Medulla oblongata (tissue), 1 donor: ENCODE results near the gene STXBP6.

Experiments
- DNase-seq: peaks from one replicate; pipeline ENCODE4 v3.0.0-alpha.2; 2015; ENCODE audit errors: extremely low spot score

The STXBP6 gene

DNA sequence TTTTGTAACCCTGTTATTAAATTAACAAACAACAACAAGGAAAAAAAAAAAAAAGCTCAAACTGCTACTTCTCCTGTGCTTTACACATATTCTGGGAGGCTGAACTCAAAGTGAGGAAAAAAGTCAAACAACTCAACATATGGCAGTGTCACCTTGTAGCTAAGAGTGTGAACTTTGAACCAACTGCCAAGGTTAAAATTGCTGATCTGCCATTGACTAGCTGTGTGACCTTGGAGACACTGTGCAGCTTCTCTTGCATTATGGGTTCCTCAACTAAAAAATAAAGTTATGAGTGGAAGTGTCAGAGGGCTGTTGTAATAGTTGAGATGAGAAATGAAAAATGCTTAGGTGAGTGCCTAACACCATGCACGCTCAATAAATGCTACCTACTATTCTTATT, 34.2 kb downstream of the STXBP6 start:
- no peak for DNase-seq

DNA sequence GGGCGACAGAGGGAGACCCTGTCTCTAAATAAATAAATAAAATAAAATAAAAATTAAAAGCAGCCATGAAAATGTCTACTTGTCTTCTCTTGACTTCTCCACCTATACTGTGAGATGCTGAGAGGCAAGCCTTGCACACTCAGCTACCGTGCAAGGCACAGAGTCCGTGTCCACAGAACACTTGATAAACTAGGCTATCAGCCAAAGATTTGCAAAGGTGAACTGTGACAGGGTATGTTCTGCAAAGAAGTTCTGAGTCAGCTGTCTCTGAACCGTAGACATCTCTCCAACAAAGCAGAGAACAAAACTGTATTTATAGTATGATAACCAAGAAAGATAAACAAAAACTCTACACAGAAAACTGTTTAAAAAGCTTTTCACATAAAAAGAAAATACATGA, 35.5 kb downstream of the STXBP6 start:
- DNase-seq, result no peak

DNA sequence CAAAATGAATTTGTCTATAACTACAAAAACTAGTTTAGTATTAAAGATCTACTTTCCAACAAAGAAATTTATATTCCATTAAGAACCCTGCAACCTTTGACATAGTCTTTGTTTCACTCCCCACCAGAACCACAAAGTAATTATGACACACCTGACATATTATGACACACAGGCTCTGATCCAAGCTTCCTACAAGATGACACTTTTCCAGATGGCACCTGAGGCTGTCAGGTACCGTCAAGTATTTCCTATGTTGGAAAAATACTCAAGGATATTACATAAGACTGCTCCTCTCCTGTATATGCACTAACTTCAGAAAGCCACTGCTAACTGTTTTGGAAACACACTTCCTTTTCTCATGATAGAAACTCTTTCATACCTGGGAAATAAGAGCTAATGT, 38.9 kb downstream of the STXBP6 start:
- no peak for DNase-seq

DNA sequence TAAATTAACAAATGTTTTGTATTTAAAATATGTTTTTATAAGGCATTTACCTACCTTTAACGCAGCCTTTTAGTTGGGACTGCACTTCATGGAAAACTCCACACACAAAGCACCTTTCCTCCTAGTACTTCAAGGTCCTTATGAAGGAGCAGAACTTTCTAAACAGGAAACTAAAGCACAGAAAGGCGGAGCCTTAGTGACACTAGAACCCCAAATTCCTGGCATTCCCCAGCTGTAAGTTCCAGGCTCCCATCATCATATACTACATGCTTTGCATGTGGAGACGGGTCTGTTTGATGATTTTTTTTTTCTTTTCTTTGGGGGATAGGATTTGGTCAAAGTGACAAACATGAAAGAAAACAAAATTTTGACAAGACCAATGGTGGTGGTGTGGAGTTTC, 39.5 kb downstream of the STXBP6 start:
- DNase-seq, result no peak

DNA sequence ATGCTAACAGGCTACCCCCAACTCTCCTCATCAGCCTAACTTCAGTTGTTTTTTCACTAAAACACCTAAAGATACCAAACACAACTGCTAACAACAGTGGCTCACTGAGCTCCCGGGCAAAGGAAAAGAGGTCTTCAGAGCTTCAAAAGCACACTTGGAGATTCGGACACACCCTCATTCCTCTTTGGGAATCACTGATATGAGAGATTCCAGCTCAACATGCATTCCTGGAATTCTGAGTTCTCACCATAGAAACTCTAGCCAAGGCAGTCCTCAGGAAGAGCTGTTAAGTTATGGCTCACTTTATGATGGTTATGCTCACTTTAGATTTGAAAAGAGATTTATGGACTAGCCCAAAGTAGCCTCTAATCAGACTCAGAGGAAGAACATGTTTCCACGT, 40.1 kb downstream of the STXBP6 start:
- no peak for DNase-seq

DNA sequence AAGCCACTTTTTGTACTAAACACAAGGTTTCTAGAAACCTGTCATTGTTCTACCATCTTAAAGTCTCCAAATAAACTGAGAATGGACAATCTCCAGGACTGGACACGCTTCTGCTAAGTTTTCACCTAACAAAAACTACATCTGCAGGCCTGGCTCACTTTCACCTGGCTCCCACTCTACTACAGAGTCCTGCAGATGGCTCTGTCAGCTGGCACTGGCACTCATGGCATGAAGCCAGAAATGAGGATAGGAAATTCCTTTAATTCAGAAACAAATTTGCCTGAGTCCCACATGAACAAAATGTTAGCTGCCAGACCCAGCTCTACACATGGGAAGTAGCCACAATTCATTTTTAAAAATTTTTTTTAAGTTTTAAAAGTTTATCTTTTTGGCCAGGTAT, 42.1 kb downstream of the STXBP6 start:
- peak; percentile 48 for DNase-seq

DNA sequence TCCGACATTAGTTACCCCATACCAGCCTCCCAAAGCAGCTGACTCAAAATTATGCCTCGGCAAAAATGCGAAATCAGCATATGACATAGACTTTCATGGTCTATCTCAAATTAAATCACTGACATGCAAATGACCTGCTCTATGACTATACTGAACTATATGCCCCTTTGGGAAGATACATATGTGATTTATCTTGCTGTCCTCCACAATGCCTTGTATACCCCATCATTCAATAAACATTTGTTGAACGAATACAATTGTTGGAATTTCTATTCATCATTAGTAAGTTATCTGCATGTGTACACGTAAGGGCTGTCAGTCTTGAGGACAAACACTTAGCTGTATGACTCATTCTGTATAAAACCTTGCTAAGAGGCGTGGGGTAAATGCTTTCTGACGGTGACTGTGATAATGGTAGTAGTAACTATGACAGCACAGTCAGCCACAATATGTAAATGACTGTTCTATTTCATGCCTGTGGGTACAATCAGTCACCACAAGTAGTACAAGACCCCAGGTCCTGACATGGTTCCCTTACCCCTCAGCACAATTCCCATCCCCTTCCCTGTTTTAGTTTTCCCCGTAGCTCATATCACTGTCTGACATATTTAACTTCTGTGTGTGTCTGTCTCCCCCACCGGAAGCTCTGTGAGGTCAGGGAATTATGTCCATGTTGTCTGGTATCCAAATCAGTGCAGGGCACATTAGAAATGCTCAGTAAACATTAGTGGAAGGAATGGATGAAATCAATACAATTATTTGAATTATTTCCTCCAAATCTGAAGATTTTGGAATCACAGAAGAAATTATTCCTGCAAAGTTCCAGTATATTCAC, 42.8 kb downstream of the STXBP6 start:
- DNase-seq, result no peak

DNA sequence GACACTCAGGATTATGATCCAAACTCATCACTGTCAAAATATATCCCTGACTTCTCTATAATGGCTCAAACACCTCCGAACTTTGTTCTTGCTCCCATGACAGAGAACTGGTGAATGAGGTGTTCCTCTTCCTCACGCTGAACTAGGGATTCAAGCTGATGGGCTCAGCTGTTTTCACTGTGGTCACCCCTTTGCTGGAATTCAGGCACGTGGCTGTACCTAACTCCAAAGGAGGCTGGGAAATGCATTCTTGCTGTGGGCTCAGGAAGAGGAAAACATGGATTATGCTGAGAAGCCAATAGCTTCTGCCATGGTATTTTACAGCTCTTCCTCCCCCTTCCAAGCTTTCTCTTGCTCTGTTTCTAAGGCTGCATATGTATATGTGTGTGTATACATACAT, 43.9 kb downstream of the STXBP6 start:
- DNase-seq, result no peak

DNA sequence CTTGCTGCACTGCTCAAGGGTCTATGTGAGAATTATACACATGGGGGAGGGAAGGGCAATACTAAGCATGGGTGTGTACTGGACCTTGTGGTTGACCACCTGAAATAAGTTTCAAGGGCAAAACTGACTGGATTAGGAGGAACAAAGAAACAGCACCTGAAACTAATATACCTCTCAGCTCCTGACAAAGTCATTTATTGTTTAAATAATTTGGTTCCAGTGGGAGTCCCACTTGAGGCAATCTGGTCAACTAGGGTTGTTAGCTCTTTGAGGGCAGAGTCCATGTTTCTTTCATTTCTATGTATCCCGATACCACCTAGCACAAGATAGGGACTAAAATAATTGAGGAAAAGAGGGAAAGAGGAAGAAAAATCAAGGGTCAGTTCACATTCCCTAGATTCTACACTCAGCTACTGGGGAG, 45.5 kb downstream of the STXBP6 start:
- DNase-seq, result no peak

DNA sequence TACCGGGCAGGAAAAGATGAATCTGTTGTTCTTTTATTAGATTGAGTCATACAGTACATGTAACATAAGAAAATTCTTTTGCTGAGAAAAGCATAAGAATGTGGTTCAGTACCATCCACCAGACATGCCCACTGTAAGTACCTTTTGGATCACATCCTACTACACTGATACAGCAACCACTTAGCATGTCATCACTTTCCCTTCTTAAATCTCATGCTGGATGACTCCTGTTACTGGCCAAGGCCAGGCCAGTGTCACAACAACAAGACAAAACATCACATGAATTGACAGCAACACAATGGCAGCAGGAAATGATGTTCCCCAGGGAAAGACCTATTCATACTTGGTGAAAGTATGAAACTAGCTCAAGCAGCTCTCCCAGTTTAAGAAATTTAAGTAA, 46.4 kb downstream of the STXBP6 start:
- DNase-seq, result no peak

DNA sequence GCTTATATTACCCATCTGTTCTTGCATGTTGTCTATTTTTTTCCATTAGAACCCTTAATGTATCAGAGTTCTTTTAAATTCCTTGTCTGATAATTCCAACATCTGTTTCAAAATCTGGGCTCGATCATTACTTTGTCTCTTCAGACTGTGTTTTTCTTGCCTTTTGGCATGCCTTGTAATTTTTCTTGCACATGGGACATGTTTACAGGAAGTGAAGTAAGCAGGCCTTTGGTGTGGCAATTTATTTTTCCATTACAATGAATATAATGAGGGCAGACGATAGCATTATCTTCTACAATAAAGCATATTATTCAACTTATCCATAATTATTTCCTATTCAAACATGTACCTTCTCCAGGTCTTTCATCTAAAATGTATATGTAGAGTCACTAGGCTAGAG, 48.3 kb downstream of the STXBP6 start:
- no peak for DNase-seq

DNA sequence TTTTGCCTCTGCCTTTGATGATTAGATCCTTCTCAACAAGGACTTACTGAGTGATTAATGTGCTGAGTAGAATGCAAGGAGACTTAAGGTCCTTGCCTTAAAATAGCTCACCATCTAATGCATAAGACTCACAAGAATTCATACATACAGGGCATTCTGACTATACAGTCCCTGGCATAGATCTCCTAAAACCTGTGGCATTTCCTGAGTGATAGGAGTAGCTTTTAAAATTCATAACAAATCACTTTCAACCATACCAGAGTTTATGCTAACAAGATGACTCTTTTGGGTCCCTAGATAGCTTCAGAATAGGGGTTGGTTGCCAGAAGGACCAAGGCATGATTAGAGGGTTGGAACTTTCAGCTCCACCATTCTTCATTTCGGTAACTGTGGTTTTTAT, 48.8 kb downstream of the STXBP6 start:
- no peak for DNase-seq

DNA sequence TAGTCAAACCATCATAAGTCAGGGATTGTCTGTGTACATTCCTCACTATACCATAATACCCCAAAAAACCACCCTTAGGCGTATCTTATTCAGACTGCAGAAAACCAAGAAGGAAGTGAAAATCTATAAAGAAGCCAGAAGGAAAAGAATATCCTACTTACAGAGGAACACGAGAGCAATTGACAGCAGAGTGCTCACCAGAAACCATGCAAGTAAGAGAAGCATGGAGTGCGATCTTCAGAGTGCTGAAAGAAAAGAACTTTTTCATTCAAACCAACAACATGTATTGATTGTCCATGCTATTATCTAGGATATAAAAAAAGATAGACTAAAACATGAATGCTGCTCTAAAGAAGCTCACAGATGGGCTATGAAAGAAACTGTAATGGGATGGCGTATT, 50.8 kb downstream of the STXBP6 start:
- no peak for DNase-seq

DNA sequence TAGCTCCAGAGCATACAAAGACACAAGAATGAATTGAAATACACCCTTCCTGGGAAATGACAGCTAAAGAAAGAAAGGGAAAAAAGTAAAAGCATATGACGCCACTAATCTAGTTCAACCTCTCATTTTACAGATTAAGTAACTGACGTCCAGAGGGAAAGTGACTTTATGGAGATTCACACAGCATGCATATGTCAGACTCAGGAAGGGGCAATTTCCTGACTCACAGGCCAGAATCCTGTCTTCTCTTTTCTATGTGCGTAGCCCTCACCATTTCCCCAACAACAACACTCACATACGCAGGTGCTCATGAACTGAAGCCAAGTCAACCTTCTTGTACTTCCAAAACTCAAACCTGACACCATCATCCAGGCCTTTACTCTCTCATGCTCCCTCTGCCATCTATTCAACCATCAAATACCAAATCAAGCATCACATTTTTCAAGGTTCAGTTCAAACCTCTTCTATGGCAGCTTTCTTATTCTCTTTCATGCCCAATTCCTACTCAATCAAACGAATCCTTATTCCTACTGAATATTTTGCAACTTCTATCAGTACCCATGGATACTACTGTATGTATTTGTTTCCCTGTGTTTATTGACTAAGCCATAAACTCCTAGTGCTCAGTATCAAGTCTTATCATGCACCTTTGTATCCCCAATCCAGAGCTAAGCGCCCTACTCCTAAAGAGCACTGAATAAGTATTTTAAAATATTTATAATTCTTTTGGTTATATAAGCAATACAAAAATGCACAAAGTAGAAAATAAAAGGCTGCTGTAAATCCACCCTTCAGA, 52.8 kb downstream of the STXBP6 start:
- DNase-seq, result no peak

DNA sequence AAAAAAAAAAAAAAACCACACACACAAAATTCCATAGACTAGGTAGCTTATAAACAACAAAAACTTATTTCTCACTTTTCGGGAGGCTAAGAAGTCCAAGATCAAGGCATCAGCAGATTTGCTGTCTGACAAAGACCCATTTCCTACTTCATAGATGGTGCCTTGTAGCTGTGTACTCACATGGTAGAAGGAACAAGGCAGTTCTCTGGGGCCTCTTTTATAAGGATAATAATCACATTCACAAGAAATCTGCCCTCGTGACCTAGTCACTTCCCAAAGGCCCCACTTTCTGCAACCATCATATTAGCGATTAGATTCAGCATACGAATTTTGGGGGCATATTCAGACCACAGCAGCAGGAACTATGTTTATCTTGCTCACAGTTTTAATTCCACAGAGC, 54.9 kb downstream of the STXBP6 start:
- DNase-seq, result no peak

DNA sequence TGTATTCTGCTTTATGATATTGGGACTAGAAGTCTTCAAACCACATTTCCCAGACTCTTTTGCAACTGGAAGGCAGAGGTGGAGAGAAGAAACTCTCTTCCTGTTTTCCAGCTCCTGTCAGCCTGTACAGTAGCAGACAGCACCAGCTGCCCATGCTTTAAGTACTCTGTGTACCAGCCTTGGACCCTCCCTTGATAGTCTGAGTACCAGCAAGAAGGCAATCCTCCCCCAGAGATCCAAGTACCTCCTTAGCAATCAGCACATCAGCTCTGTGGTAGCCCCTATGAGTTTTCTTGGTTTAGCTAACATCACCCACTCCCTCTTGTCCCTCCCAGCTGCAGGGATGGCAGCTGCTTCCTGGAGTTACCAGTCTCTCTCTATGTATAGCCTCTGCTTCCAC, 56.3 kb downstream of the STXBP6 start:
- DNase-seq, result no peak

DNA sequence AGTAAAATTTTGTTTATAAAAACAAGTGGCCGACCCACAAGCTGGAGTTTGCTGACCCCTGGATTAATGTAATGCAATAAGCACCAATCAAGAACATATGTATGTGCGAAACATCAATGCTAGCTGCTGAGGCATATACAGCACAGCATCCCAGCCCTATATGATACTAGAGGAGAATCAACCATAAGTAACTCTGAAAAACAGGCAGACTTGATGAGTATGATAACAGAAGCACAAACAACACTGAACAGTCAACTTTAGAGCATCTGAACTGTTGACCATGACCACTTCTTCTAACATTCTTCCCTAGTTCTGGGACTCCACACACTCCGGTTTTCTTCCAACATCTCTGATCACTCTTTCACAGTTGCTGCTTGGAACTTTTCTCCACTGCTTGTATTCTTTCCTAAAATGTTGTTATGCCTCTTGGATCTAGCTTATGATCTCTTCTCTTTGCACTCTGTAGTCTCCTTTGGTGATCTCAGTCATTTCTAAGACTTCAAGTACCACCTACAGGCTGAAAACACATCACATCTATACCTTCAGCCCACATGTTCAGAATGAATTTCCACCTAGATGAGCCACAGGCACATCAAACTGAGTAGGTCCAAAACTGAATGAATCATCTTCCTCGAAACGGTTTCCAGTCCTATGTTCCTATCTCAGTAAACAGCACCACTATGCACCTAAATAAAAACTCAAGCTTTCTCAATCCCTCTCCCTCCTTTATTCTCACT, 57.2 kb downstream of the STXBP6 start:
- no peak for DNase-seq

DNA sequence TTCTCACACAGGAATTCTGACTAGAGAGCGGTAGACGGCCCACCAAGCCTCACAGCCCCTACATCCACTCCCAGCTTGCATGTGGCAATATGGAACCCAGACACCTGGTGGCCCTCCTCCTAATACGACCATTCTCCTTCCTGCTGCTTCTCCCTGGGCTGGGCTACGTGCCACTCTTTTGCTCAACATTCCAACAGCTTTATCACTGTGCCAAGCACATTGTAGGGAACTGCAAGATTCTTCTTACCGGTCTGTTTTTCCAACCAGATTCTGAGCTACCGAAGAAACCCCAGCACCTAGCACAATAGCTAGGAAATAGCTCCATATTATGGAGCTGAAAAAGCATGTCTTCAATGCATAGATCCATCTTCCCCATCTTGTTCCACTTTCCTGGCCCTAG, 58.1 kb downstream of the STXBP6 start:
- DNase-seq, result no peak

DNA sequence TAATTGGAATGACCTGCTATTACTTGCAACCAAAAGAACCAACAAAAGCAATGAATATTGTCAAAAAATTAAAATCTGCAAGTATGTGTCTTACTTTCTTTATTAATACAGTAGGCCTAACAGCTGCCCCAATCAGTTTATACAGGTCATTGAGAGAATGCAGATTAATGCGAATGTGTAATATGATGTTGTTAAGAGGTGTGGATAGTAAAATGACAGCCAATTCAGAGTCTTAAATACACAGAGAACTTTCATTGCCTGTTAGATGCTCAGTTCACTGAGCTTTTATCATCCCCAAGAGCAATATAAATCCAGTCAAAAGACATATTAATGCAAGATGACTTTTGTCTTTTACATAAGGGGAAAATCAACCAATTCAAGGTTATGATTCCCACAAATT, 58.7 kb downstream of the STXBP6 start:
- DNase-seq, result no peak

DNA sequence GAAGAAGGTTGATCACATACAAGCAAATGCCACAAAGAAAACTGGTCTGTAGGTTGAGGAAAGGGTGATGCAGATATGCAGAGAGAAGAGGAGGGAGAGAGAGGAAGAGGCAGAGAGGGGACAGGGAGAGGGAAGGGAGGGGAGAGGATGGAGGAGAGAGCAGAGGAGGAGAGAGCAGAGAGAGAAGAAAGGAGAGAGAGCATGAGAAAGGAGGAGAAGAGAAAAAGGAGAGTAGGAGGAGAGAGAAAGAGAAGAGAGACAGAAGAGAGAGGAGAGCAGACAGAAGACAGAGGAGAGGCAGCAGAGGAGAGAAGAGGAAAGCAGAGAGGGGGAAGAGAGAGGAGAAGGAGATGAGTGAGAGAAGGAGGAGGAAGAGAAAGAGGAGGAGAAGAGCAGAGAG, 59.2 kb downstream of the STXBP6 start:
- no peak for DNase-seq

DNA sequence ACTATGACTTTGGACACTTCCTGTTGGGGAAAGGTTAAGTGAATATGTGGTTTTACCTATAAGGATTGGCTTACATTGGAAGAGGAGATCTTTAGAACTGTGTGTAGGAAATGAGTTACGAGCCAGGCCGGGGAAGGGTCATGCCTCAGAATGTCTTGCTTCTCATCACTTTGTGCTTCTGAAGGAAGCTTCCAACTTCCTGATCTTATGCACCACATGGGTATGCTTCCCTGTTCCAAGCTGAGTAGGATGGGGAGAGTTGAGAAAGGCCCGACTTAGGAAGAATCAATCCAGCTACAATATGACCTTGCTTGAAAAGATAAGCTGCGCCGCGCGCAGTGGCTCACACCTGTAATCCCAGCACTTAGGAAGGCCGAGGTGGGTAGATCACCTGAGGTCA, 59.9 kb downstream of the STXBP6 start:
- no peak for DNase-seq

DNA sequence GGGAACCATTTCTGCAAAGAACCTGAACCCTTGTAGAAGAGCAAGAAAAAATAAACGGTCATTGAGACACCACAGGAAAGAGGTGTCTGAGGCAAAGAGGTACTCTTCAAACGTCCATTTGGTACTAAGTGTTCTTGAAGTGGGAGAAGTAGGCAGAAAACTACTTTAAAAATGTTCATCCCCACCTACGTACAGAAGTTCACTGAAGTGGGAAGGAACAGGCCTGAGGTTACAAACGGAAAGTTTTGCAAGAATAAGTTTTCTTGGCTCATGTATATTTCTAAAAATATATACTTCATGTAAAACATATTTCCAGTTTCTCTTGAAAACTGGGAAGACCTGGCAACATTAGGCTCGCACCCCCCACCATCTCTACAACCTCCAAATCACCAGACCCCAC, 61.2 kb downstream of the STXBP6 start:
- DNase-seq, result no peak
